Breast epithelium (tissue), 3 donors: ENCODE data around the gene FHAD1.

Source experiments
- POLR2A ChIP-seq: fragments of 450-650 bp; IDR thresholded peaks from one replicate; pipeline ENCODE4 v1.6.1; 2016; ENCODE audit warnings: antibody characterized with exemption, mild to moderate bottlenecking, moderate library complexity
- POLR2AphosphoS5 ChIP-seq, 3 donors: sonication (generic); formaldehyde crosslinking; IDR thresholded peaks; one replicate each; pipeline ENCODE4 v1.6.1; 2017; ENCODE audit warnings: antibody characterized with exemption in 3 of 3
- TF ChIP-seq, protein P1 (sequence below), 3 donors: fragments of 450-650 bp; IDR thresholded peaks; one replicate each; pipeline ENCODE4 v1.5.1; 2016 to 2017; ENCODE audit warnings: antibody characterized with exemption in 3 of 3, mild to moderate bottlenecking in 3 of 3, moderate library complexity in 3 of 3

- TF ChIP-seq, protein P1, sequence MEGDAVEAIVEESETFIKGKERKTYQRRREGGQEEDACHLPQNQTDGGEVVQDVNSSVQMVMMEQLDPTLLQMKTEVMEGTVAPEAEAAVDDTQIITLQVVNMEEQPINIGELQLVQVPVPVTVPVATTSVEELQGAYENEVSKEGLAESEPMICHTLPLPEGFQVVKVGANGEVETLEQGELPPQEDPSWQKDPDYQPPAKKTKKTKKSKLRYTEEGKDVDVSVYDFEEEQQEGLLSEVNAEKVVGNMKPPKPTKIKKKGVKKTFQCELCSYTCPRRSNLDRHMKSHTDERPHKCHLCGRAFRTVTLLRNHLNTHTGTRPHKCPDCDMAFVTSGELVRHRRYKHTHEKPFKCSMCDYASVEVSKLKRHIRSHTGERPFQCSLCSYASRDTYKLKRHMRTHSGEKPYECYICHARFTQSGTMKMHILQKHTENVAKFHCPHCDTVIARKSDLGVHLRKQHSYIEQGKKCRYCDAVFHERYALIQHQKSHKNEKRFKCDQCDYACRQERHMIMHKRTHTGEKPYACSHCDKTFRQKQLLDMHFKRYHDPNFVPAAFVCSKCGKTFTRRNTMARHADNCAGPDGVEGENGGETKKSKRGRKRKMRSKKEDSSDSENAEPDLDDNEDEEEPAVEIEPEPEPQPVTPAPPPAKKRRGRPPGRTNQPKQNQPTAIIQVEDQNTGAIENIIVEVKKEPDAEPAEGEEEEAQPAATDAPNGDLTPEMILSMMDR (IDR thresholded peaks at IDR 0.05), result no peak
- TF ChIP-seq POLR2AphosphoS5 (IDR thresholded peaks at IDR 0.05) (no peak), POLR2A (no peak)
These were observed 147.3 kb downstream of the FHAD1 start for GRCh38 chr1:15394258-15394690.
